Renal pelvis (tissue), 4 donors: ENCODE measurements around the gene TTC12. TPM values are rescaled to one million over a fixed set of nuclear protein-coding genes. Genes with fewer than 3 reads are reported as not detected.
A peak's percentile ranks its signal among the peaks of the same experiment; 100 is the strongest.

Experiments
- DNase-seq: peaks from one replicate; pipeline ENCODE4 v3.0.0-alpha.2; 2013
- polyA plus RNA-seq, 3 donors: library from polyadenylated mRNA; unstranded; fragments of 120-200 nt; gene quantifications; one replicate each; pipeline ENCODE4 v1.2.1, GENCODE V29; 2013; ENCODE audit not compliant: insufficient read length in 3 of 3

TTC12 gene
- polyA plus RNA-seq, 3 donors: 32.7 to 62.7 (median 34.9) TPM

- DNase-seq: no peak
Observed at GRCh38 chr11:113373306-113373705, 58.9 kb downstream of the TTC12 start.

- DNase-seq: no peak
Observed at GRCh38 chr11:113373981-113374560, 59.7 kb downstream of the TTC12 start.

- no peak for DNase-seq
Observed at GRCh38 chr11:113375402-113375801, 61.0 kb downstream of the TTC12 start.

GRCh38 chr11:113376156-113376555 lies 61.8 kb downstream of the TTC12 start:
- DNase-seq: peak; percentile 8

GRCh38 chr11:113377681-113378412 lies 63.5 kb downstream of the TTC12 start:
- no peak for DNase-seq

GRCh38 chr11:113378692-113379091 lies 64.3 kb downstream of the TTC12 start:
- no peak for DNase-seq

GRCh38 chr11:113382121-113382520 lies 67.7 kb downstream of the TTC12 start:
- no peak for DNase-seq

- DNase-seq: peak; percentile 9
Observed at GRCh38 chr11:113384551-113384950, 70.2 kb downstream of the TTC12 start.

- no peak for DNase-seq
Observed at GRCh38 chr11:113385749-113386148, 71.4 kb downstream of the TTC12 start.

GRCh38 chr11:113386866-113387265 lies 72.5 kb downstream of the TTC12 start:
- DNase-seq: no peak

GRCh38 chr11:113387605-113388211 lies 73.3 kb downstream of the TTC12 start, which contains the start of gene ANKK1:
Gene ANKK1, plus strand, starts transcription at chr11:113387779. Its CDS starts 106 bp downstream, at chr11:113387885.
- DNase-seq: peak; percentile 26

- peak; percentile 5 for DNase-seq
Observed at GRCh38 chr11:113389272-113389671, 74.9 kb downstream of the TTC12 start.

- no peak for DNase-seq
Observed at GRCh38 chr11:113392236-113392921, 78.0 kb downstream of the TTC12 start.

GRCh38 chr11:113393501-113393985 lies 79.2 kb downstream of the TTC12 start:
- no peak for DNase-seq

- no peak for DNase-seq
Observed at GRCh38 chr11:113394919-113395318, 80.5 kb downstream of the TTC12 start.

GRCh38 chr11:113395782-113396336 lies 81.5 kb downstream of the TTC12 start:
- DNase-seq: no peak

- DNase-seq: no peak
Observed at GRCh38 chr11:113396690-113397089, 82.3 kb downstream of the TTC12 start.

GRCh38 chr11:113397212-113397611 lies 82.8 kb downstream of the TTC12 start:
- no peak for DNase-seq

- DNase-seq: no peak
Observed at GRCh38 chr11:113397821-113398220, 83.4 kb downstream of the TTC12 start.

GRCh38 chr11:113398669-113399430 lies 84.5 kb downstream of the TTC12 start:
- DNase-seq: no peak

GRCh38 chr11:113400631-113401230 lies 86.3 kb downstream of the TTC12 start:
- DNase-seq: no peak
